SK-N-SH (cell line): Measurements from ENCODE around the gene ZNF750.

Experiments used
- CTCF ChIP-seq: fragments of 200-600 bp; sonication (generic); IDR thresholded peaks from 2 replicates; pipeline ENCODE4 v1.6.1; 2017; ENCODE audit warnings: antibody characterized with exemption, mild to moderate bottlenecking, moderate library complexity
- RCOR1 ChIP-seq: fragments of 150-350 bp; IDR thresholded peaks from 2 replicates; pipeline ENCODE4 v1.6.1; 2017; ENCODE audit warnings: antibody characterized with exemption, low read length
- RFX5 ChIP-seq: IDR thresholded peaks from 2 replicates; pipeline ENCODE4 v1.6.1; 2012; ENCODE audit warnings: mild to moderate bottlenecking, improper control_type of control experiment, low read length

DNA sequence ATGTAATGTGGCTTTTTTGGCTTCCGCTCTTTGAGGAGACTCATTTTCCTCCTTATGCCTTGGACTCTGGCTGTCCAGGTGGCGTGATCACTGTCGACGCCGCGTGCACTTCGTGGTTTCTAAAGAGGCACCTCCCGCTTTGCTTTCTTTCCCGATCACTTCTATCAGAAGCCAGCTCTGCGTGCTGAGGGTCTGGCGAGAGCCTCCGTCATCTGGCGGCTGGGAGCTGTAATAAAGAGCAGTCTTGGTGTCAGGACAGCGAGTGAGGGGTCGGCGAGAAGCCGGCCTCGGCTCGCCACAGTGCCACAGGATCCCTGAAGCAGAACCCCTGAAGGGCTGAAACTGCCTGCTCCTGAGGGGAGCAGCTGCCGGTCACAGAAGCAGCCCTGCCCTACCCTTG, 7.4 kb downstream of the ZNF750 start:
- TF ChIP-seq CTCF (no peak), RFX5 (no peak), RCOR1 (no peak)
